HG03342 (cell line): ENCODE results near the gene ZFYVE21.

ENCODE experiments used
- ATAC-seq: cut with Tn5 transposase; IDR thresholded peaks from one replicate; pipeline ENCODE4 v1.9.1; 2021; ENCODE audit warnings: mild to moderate bottlenecking, moderate library complexity; ENCODE audit not compliant: unreplicated experiment

ZFYVE21 gene

GRCh38 chr14:103715052-103716000, at the start of gene ZFYVE21, which contains the start of gene XRCC3:
TSS of gene ZFYVE21 (plus strand) at chr14:103715810. CDS start at chr14:103715842, 32 bp downstream.
TSS of gene XRCC3 (minus strand) at chr14:103715451. CDS start at chr14:103711087, 4,364 bp downstream.
- peak; percentile 93 for ATAC-seq

GRCh38 chr14:103667671-103668070, 47.9 kb upstream of the ZFYVE21 start:
- no peak for ATAC-seq

GRCh38 chr14:103668117-103668516, 47.5 kb upstream of the ZFYVE21 start:
- no peak for ATAC-seq

- no peak for ATAC-seq
These were observed 46.2 kb upstream of the ZFYVE21 start for GRCh38 chr14:103669370-103669769.

GRCh38 chr14:103671911-103672310, 43.7 kb upstream of the ZFYVE21 start:
- ATAC-seq: no peak

GRCh38 chr14:103675957-103676356, 39.7 kb upstream of the ZFYVE21 start:
- ATAC-seq: no peak

GRCh38 chr14:103676881-103677675, 38.5 kb upstream of the ZFYVE21 start:
- ATAC-seq: no peak

- ATAC-seq: peak; percentile 81
These were observed 36.3 kb upstream of the ZFYVE21 start for GRCh38 chr14:103679351-103679750.

GRCh38 chr14:103680491-103681231, 34.9 kb upstream of the ZFYVE21 start:
- no peak for ATAC-seq

GRCh38 chr14:103683139-103683538, 32.5 kb upstream of the ZFYVE21 start:
- ATAC-seq: no peak

GRCh38 chr14:103684471-103684870, 31.1 kb upstream of the ZFYVE21 start:
- ATAC-seq: no peak

- no peak for ATAC-seq
These were observed 30.7 kb upstream of the ZFYVE21 start for GRCh38 chr14:103684871-103685270.

- no peak for ATAC-seq
These were observed 30.1 kb upstream of the ZFYVE21 start for GRCh38 chr14:103685276-103686211.

GRCh38 chr14:103686831-103687485, 28.7 kb upstream of the ZFYVE21 start:
- no peak for ATAC-seq

GRCh38 chr14:103687712-103688111, 27.9 kb upstream of the ZFYVE21 start:
- ATAC-seq: no peak

GRCh38 chr14:103688441-103688840, 27.2 kb upstream of the ZFYVE21 start:
- ATAC-seq: no peak

- ATAC-seq: no peak
These were observed 26.4 kb upstream of the ZFYVE21 start for GRCh38 chr14:103688906-103689902.

GRCh38 chr14:103690332-103690731, 25.3 kb upstream of the ZFYVE21 start:
- no peak for ATAC-seq
